Esophagus muscularis mucosa (tissue), 4 donors: Measurements from ENCODE around the gene KLHDC1.
"Not testable (repeated sequence)": the region's sequence is repeated elsewhere in the genome, so short reads cannot be mapped to it uniquely, and the experiment has no call there.

Experiments used
- CTCF ChIP-seq, 3 experiments: fragments of 200-600 bp in 2 of 3; fragments of 450-650 bp in 1 of 3; sonication (generic) in 2 of 3; IDR thresholded peaks; one replicate each; pipeline ENCODE4 v1.5.1; 2017 to 2019; ENCODE audit warnings: antibody characterized with exemption in 3 of 3, mild to moderate bottlenecking in 2 of 3, moderate library complexity in 1 of 3
- EP300 ChIP-seq: sonication (generic); formaldehyde crosslinking; IDR thresholded peaks from one replicate; pipeline ENCODE4 v1.6.1; 2017; ENCODE audit warnings: antibody characterized with exemption
- POLR2A ChIP-seq: fragments of 450-650 bp; IDR thresholded peaks from one replicate; pipeline ENCODE4 v1.6.1; 2017; ENCODE audit warnings: antibody characterized with exemption, moderate library complexity, mild to moderate bottlenecking, low read depth
- POLR2AphosphoS5 ChIP-seq, 2 donors: sonication (generic); formaldehyde crosslinking; IDR thresholded peaks; one replicate each; pipeline ENCODE4 v1.6.1; 2017; ENCODE audit warnings: antibody characterized with exemption in 2 of 2

GRCh38 chr14:49704471-49704870 is 11.6 kb downstream of the KLHDC1 start:
- not testable (repeated sequence) for TF ChIP-seq CTCF (IDR thresholded peaks at IDR 0.05); POLR2A; POLR2AphosphoS5 (IDR thresholded peaks at IDR 0.05); EP300
